Iris pigment epithelial cell (primary cell): Measurements from ENCODE around the gene THUMPD3.

Experiments
- DNase-seq: peaks from one replicate; pipeline ENCODE4 v3.0.0-alpha.2; 2011; ENCODE audit warnings: low read depth

Gene THUMPD3

DNA sequence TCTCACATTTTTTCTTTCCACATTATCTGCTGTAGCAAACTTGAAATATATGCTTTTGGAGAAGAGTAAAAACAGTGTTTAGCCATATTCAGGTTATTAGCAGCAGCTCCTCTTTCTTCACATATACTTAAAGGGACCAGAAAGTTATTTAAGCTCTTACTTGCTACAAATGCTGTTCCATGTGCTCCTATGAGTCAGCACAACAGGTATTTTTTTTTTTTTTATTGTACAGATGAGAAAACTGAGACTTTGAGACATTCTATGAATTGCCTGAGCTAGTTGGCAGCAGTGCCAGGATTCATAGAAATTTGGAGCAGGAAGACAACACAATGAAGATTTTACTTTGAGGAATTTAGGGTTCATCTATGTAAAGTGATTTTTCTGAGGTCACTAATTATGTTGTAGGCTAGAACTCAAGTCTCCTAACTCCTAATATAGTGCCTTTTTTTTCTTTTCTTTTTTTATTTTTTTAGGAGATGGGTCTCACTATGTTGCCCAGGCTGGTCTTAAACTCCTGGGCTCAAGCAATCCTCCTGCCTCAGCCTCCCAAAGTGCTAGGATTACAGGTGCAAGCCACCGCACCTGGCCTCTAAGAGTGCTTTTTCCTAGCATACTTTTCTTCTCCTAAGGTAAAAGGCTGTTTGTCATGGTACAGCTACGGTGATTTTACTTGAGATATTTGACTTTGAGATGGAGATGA, 58.1 kb downstream of the THUMPD3 start:
- peak; percentile 63 for DNase-seq

GRCh38 chr3:9422712-9423424, 60.0 kb downstream of the THUMPD3 start:
- DNase-seq = peak; percentile 98

DNA sequence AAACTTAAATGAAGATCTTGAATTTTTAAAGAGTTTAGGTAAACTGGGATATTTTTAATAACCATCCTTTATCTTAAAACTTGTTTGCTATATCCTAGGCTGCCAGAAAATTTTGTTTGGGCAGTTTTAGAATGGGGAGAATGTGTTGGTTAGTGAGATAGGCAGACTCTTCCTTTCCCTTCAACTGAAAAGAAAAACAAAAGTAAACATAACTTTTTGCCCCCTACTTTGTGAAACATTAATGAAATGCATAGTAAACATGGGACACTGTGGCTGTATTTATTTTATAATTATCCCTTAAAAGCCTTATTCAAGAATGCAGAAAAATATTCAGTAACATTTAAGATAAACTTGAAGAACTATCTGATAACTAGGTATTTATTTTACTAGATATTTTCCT, 65.6 kb downstream of the THUMPD3 start:
- DNase-seq = no peak

- no peak for DNase-seq
Observed at GRCh38 chr3:9430733-9431132, 67.9 kb downstream of the THUMPD3 start.

- DNase-seq = no peak
Observed at GRCh38 chr3:9433627-9434521, 71.0 kb downstream of the THUMPD3 start.

- peak; percentile 29 for DNase-seq
Observed at GRCh38 chr3:9435316-9435715, 72.5 kb downstream of the THUMPD3 start.
